Uterus (tissue), 4 donors: Measurements from ENCODE around the gene NBPF14. TPM values are rescaled to one million over a fixed set of nuclear protein-coding genes. Genes with fewer than 3 reads are reported as not detected.
"Not testable (repeated sequence)": the region's sequence is repeated elsewhere in the genome, so short reads cannot be mapped to it uniquely, and the experiment has no call there.

Experiments
- DNase-seq, 2 donors: peaks; one replicate each; pipeline ENCODE4 v3.0.0-alpha.2; 2019 to 2020
- H3K27ac ChIP-seq, 2 donors: fragments of 200-600 bp; sonication (generic); 1 replicate in 1 of 2; 2 replicates in 1 of 2; pipeline ENCODE4 v1.5.1; 2016 to 2018
- H3K27me3 ChIP-seq, 2 donors: fragments of 200-600 bp; sonication (generic); one replicate each; pipeline ENCODE4 v1.5.1; 2018 to 2019; ENCODE audit warnings: control low read depth in 1 of 2
- H3K36me3 ChIP-seq, 2 donors: fragments of 200-600 bp; sonication (generic); one replicate each; pipeline ENCODE4 v1.5.1; 2019; ENCODE audit warnings: control low read depth in 1 of 2
- H3K4me1 ChIP-seq, 2 donors: fragments of 200-600 bp; sonication (generic); one replicate each; pipeline ENCODE4 v1.5.1; 2018 to 2019; ENCODE audit warnings: control low read depth in 1 of 2
- H3K4me3 ChIP-seq, 2 donors: fragments of 200-600 bp; sonication (generic); 1 replicate in 1 of 2; 2 replicates in 1 of 2; pipeline ENCODE4 v1.5.1; 2018 to 2019; ENCODE audit warnings: mild to moderate bottlenecking in 1 of 2
- H3K9me3 ChIP-seq, 2 donors: fragments of 200-600 bp; sonication (generic); one replicate each; pipeline ENCODE4 v1.5.1; 2019; ENCODE audit warnings: control low read depth in 1 of 2
- POLR2A ChIP-seq, 2 donors: fragments of 450-650 bp; IDR thresholded peaks; one replicate each; pipeline ENCODE4 v1.6.1; 2016; ENCODE audit warnings: antibody characterized with exemption in 2 of 2, mild to moderate bottlenecking in 1 of 2, moderate library complexity in 1 of 2
- intact Hi-C: fragments of 100-400 bp; cut with DNase I; formaldehyde crosslinking; loops from one replicate; pipeline ENCODE4 v1.15.1; 2023; ENCODE audit warnings: low total_unique reads
- total RNA-seq, 4 donors: library from RNA; depleted of rRNA in 3 of 4; stranded (reverse); fragments of >200 nt in 3 of 4; gene quantifications; one replicate each; pipeline versions ENCODE4 v1.1.0 to v1.2.4, GENCODE V29; 2014 to 2023
- TF ChIP-seq, protein P1 (sequence below), 4 experiments: fragments of 200-600 bp in 2 of 4; fragments of 450-650 bp in 2 of 4; sonication (generic) in 2 of 4; IDR thresholded peaks; one replicate each; pipeline ENCODE4 v1.5.1; 2016 to 2019; ENCODE audit warnings: antibody characterized with exemption in 4 of 4, mild to moderate bottlenecking in 2 of 4, moderate library complexity in 1 of 4
- donor health status: DM: yes; HTN: yes; CAD: no.

The NBPF14 gene
- total RNA-seq, 4 donors from 2014 or later = 14.4 to 54.7 (median 37.9) TPM

GRCh38 chr1:148528591-148528990 lies 67.2 kb downstream of the NBPF14 start:
- Histone ChIP-seq H3K27ac (peak overlapping the region in 1 of 2 donors; percentile 67), H3K4me3 (peak overlapping the region in 1 of 2 donors; percentile 26)
- TF ChIP-seq, protein P1, sequence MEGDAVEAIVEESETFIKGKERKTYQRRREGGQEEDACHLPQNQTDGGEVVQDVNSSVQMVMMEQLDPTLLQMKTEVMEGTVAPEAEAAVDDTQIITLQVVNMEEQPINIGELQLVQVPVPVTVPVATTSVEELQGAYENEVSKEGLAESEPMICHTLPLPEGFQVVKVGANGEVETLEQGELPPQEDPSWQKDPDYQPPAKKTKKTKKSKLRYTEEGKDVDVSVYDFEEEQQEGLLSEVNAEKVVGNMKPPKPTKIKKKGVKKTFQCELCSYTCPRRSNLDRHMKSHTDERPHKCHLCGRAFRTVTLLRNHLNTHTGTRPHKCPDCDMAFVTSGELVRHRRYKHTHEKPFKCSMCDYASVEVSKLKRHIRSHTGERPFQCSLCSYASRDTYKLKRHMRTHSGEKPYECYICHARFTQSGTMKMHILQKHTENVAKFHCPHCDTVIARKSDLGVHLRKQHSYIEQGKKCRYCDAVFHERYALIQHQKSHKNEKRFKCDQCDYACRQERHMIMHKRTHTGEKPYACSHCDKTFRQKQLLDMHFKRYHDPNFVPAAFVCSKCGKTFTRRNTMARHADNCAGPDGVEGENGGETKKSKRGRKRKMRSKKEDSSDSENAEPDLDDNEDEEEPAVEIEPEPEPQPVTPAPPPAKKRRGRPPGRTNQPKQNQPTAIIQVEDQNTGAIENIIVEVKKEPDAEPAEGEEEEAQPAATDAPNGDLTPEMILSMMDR (IDR thresholded peaks at IDR 0.05) = peak in 1 of 4 experiments; percentile 10
- H3K36me3 ChIP-seq, H3K4me1 ChIP-seq, H3K9me3 ChIP-seq, DNase-seq, H3K27me3 ChIP-seq, intact Hi-C loops: not testable (repeated sequence)

GRCh38 chr1:148526587-148526986 lies 69.2 kb downstream of the NBPF14 start:
- H3K4me1 ChIP-seq, intact Hi-C loops, H3K4me3 ChIP-seq, H3K9me3 ChIP-seq, H3K36me3 ChIP-seq, H3K27me3 ChIP-seq, DNase-seq, H3K27ac ChIP-seq: not testable (repeated sequence)

GRCh38 chr1:148523205-148524144 lies 72.3 kb downstream of the NBPF14 start:
- DNase-seq, H3K9me3 ChIP-seq, H3K36me3 ChIP-seq, H3K27me3 ChIP-seq, H3K4me1 ChIP-seq, intact Hi-C loops: not testable (repeated sequence)
- peak overlapping the region in 1 of 2 donors; percentile 37 for H3K4me3 ChIP-seq
- H3K27ac ChIP-seq = peak overlapping the region in 1 of 2 donors; percentile 81

DNA sequence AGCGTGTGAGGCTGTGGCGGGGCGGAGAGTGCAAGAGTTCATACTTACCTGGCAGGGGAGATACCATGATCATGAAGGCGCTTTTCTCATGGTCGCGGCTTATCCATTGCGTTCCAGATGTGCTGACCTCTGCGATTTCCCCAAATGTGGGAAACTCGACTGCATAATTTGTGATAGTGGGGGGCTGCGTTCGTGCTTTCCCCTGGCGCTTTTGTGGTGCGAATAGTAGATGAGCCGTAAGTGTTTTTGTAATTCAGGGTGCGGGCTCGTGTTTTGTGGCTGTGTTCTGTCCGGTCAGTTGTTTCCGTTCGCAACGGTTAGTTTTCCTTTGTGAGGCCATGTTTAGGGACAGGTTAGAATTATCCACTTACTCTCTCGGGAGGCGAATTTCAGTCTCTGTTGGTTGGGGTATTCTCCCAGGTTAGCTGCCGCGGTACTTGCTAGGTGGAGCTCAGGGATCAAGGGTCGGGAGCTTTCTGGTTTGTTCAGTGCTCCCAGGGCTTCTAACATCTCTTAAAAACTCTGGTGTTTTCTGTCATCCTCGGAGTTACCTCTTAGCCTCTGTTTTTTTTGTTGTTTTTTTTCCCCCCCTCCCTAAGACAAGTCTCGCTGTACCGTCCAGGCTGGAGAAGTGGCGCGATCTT lies 73.1 kb downstream of the NBPF14 start:
- peak; percentile 37 to 72 for TF ChIP-seq POLR2A (IDR thresholded peaks at IDR 0.05)
- not testable (repeated sequence) for H3K36me3 ChIP-seq

DNA sequence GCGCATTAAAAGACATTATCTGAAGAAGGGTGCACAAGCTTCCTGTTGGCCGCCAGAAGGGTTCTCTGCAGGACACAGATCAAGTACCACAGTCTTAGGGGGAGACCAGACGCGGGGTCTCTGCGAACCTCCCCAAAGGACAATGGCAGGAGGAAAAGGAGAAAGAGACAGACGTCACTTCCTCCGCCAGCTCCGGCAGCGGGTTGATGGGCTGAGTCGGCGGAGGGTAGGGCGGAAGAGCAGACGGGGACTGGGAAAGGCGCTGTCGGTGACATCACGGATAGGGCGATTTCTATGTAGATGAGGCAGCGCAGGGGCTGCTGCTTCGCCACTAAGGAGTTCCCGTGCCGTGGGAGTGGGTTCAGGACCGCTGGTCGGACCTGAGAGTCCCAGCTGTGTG lies 73.7 kb downstream of the NBPF14 start:
- H3K4me1 ChIP-seq, H3K36me3 ChIP-seq, H3K27me3 ChIP-seq, H3K9me3 ChIP-seq, intact Hi-C loops: not testable (repeated sequence)
- peak overlapping the region in 1 of 2 donors; percentile 37 for H3K4me3 ChIP-seq
- H3K27ac ChIP-seq = peak overlapping the region; percentile 76 to 81
- DNase-seq = peak; percentile 72 to 76

More for the DNA sequence above, 73.1 kb downstream of the NBPF14 start:
- peak overlapping the region; percentile 76 to 81 for H3K27ac ChIP-seq
- H3K9me3 ChIP-seq, H3K27me3 ChIP-seq, H3K4me1 ChIP-seq, intact Hi-C loops: not testable (repeated sequence)
- peak overlapping the region; percentile 29 to 37 for H3K4me3 ChIP-seq
- peak; percentile 73 to 87 for DNase-seq

- H3K27ac ChIP-seq, intact Hi-C loops, DNase-seq, H3K27me3 ChIP-seq, H3K36me3 ChIP-seq, H3K9me3 ChIP-seq, H3K4me3 ChIP-seq, H3K4me1 ChIP-seq: not testable (repeated sequence)
Measured at GRCh38 chr1:148514310-148514709, 81.5 kb downstream of the NBPF14 start.

DNA sequence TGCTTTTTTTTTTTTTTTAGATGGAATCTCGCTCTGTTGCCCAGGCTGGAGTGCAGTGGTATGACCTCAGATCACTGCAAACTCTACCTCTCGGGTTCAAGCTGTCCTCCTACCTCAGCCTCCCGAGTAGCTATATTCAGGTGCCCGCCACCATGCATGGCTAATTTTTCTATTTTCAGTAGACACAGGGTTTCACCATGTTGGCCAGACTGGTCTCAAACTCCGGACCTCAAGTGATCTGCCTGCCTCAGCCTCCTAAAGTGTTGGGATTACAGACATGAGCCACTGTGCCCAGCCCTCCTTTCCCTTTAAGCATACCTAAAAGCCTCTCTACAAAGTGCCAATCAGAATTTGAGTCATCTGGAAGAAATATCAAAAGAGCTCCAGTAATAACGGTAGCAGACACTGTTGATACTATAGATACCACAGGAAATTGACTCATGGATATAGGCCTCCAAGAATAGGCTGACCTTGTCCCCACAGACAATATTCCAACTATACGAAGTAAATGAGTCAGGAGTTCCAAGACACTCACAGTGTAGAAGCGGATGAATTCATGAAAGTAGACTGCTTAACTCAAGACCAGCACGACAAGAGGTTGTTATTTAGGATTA lies 83.1 kb downstream of the NBPF14 start:
- intact Hi-C loops, H3K4me3 ChIP-seq, H3K9me3 ChIP-seq, H3K27me3 ChIP-seq, H3K4me1 ChIP-seq, H3K27ac ChIP-seq, DNase-seq, H3K36me3 ChIP-seq: not testable (repeated sequence)

- H3K4me1 ChIP-seq, H3K4me3 ChIP-seq, H3K9me3 ChIP-seq, H3K27me3 ChIP-seq, DNase-seq, H3K27ac ChIP-seq, H3K36me3 ChIP-seq, intact Hi-C loops: not testable (repeated sequence)
Measured at GRCh38 chr1:148493933-148494332, 101.9 kb downstream of the NBPF14 start.

DNA sequence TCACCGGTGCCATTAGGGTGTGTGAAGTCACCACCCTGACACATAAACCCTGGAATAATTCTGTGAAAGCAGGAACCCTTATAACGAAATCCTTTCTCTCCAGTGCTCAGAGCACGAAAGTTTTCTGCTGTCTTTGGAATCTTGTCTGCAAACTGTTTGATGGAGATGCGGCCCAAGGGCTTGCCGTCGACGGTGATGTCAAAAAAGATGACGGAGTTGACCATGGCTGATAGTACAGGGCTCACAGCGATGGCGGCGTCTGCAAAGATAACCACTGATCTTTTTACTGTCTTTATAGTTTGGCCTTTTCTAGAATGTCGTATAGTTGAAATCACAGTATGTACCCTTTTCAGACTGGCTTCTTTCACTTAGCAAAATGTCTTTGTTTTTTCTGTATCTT lies 112.8 kb downstream of the NBPF14 start, which contains the start of gene PPIAL4G:
PPIAL4G (minus strand) TSS at position 274 of the 400 bp plus-strand sequence; CDS start at position 224, 50 bp downstream.
- intact Hi-C loops, H3K4me3 ChIP-seq, H3K9me3 ChIP-seq, DNase-seq, H3K27me3 ChIP-seq, H3K36me3 ChIP-seq, H3K4me1 ChIP-seq, H3K27ac ChIP-seq: not testable (repeated sequence)
